SU-DHL-6 (cell line): ENCODE measurements around the gene NIPAL4.

Experiments used
- EZH2phosphoT487 ChIP-seq: fragments of 200-600 bp; sonication (generic), shearing (Covaris generic); conservative IDR thresholded peaks from 2 replicates; pipeline ENCODE4 v1.6.1; 2018; ENCODE audit warnings: mild to moderate bottlenecking, antibody characterized with exemption, low read length, moderate library complexity, mixed read lengths
- TF ChIP-seq, protein P1 (sequence below): fragments of 200-600 bp; sonication (generic); IDR thresholded peaks from one replicate; pipeline ENCODE4 v1.5.1; 2017; ENCODE audit warnings: antibody characterized with exemption, mild to moderate bottlenecking, low read length, moderate library complexity; ENCODE audit not compliant: insufficient read depth, poor library complexity, severe bottlenecking

DNA sequence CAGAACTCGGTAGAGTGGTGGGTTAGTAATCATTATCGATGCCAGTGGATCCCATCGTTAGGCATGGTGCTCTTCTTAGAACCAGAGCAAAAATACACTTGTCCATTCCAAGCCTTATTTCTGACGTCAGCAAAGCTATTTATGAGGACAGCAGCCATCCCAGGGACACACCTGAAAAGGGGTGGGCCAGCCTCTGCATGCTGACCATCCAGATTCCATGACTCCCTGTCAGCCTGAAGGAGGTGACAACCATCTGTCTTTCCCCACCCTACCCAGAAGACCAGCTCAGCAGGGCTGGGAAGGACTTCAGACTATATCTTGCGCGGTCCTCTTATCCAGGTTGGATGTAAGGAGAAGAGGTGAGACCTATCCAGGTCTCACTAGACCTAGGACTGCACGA, 5.7 kb upstream of the NIPAL4 start:
- TF ChIP-seq, protein P1, sequence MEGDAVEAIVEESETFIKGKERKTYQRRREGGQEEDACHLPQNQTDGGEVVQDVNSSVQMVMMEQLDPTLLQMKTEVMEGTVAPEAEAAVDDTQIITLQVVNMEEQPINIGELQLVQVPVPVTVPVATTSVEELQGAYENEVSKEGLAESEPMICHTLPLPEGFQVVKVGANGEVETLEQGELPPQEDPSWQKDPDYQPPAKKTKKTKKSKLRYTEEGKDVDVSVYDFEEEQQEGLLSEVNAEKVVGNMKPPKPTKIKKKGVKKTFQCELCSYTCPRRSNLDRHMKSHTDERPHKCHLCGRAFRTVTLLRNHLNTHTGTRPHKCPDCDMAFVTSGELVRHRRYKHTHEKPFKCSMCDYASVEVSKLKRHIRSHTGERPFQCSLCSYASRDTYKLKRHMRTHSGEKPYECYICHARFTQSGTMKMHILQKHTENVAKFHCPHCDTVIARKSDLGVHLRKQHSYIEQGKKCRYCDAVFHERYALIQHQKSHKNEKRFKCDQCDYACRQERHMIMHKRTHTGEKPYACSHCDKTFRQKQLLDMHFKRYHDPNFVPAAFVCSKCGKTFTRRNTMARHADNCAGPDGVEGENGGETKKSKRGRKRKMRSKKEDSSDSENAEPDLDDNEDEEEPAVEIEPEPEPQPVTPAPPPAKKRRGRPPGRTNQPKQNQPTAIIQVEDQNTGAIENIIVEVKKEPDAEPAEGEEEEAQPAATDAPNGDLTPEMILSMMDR, result no peak
- TF ChIP-seq EZH2phosphoT487, result no peak
